MM.1S (cell line): ENCODE measurements around the gene FLAD1.

ENCODE experiments used
- CTCF ChIP-seq: fragments of 300-600 bp; sonication (generic); IDR thresholded peaks from 2 replicates; pipeline ENCODE4 v1.5.1; 2016; ENCODE audit warnings: antibody characterized with exemption, low read length, mixed read lengths
- EZH2 ChIP-seq: fragments of 300-600 bp; sonication (generic); optimal IDR thresholded peaks from 2 replicates; pipeline ENCODE3; 2017; ENCODE audit warnings: low read depth, mild to moderate bottlenecking, antibody characterized with exemption, low read length, mixed read lengths

- TF ChIP-seq CTCF, result no peak
- TF ChIP-seq EZH2, result no peak
These were observed 28.6 kb upstream of the FLAD1 start for GRCh38 chr1:154954541-154954940.
